GM18526 (cell line): ENCODE results near the gene RXRG.

ENCODE experiments used
- POLR2A ChIP-seq: IDR thresholded peaks from 3 replicates; pipeline ENCODE4 v1.6.1; 2011; ENCODE audit not compliant: insufficient read length; ENCODE audit errors: extremely low read depth

RXRG gene

DNA sequence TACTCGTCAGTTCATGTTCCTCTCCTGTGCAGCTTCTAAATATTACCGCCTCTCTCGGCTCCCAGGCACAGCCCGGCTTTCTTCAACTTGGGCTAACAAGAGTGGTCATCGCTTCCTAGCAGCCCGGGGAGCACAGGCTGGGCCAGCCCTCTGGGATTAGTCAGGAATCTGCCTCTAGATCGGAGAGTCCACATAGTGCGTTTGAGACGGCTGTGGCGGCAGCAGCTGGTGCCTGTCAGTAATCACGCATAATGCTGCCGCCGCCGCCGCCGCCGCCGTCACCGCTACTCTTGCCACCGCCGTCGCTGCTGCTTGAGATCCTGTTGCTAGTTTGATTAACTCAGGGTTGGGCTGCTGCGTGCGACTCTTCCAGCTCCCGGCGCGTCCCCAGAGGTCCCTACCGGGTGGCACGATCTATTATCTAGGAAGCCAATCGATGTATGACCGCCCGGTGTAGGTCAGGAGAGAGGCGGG, at the start of gene RXRG:
Gene RXRG (minus strand): TSS at position 230 of the 474 bp plus-strand sequence. CDS start 233 bp downstream, outside the sequence.
- TF ChIP-seq POLR2A, result no peak

DNA sequence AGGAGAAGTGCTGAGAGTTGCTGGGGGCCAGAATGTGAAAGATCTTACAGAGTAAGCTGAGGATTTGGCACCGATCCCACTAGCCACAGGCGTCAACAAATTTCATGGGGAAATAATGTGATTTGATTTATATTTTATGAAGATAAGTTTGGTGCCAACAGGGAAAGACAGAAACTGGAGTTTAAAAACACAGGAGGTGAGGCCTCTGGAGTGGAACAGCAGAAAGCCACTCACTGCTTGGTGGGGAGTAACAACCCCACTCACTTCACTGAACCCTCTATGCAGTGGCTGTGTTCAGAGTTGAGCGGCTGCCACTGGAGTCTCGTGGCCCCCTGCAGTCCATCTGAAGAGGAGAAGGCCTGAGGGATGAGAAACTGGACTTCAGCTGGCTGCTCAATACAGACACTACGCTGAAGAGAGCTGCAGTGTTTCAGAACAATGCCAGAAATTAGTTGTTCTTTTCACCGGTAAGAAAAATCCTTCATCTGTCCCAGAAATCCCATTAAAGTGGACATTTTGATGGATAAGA, 48.0 kb upstream of the RXRG start:
- TF ChIP-seq POLR2A, result no peak

DNA sequence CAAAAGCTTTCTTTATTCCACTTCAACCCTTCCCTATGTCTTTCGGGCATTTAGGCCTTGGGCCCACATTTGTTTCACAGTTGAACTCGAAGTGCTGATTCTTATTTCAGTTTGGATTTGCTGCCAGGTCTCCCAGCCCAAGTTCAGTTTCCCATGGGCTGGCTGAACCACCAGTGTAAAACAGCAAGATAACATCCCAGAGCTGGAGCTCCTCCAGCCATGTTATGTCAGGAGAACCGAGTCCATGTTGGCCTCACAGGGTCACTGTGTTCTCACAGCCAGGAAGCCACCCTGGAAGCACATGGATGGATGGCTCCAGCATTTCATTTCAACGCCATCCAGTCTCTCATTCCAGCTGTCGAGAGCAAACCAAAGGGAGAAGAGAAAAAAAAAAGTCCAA, 45.2 kb upstream of the RXRG start:
- no peak for TF ChIP-seq POLR2A

DNA sequence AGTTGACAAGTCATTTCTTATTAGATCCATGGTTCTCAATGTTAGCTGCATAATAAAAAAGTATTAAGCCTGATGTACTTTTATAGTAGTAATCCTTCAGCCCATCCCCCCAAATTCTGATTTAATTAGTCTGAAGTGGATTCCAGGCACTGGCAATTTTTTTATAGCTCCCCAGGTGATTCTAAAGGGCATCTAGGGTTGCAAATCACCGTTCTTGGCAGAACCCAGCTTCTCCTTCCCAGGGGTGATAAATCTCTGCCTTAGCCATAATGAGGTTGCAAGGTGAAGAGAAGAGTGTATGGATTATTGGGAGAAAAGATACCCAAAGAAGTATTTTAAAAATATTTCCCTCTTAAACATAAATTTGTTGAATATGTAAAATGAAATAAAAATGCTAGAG, 43.0 kb upstream of the RXRG start:
- TF ChIP-seq POLR2A, result no peak

DNA sequence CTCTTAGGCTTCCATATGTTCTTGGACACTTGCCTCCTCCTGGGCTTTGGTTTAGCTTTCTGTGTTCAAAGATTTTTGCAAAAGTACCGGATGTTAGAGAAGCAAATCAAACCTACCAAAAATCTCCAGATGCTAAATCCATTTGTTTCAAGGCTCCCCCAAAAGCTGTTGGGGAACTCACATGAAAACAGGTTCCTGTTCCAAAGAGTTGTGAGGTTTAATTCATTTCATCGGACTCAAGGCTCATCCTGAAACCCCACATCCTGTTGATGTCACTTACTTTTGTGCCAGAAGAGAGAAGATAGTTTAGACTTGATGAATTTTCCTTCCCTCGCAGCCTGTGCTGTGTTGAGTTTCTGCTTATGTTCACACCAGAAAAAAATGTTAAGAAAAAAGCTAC, 41.7 kb upstream of the RXRG start:
- TF ChIP-seq POLR2A, result no peak

DNA sequence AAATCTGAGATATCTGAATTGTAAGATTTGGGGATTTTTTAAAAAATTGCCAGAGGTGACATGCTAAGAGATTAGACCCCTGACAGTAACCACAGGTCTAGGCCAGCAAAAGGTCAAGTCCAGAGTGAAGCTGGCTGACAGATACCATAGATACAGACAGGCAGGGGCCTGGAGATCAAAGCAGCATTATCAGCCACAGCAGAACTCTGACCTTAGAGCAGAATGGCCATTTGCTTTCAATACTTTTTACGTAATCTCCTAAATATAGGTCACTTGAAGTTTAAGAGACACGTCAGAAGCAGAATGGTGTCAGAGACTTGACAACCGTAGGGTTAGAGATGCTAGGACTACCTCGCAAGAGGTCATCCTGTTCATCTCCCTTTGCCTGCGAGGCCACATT, 40.8 kb upstream of the RXRG start:
- TF ChIP-seq POLR2A, result no peak

DNA sequence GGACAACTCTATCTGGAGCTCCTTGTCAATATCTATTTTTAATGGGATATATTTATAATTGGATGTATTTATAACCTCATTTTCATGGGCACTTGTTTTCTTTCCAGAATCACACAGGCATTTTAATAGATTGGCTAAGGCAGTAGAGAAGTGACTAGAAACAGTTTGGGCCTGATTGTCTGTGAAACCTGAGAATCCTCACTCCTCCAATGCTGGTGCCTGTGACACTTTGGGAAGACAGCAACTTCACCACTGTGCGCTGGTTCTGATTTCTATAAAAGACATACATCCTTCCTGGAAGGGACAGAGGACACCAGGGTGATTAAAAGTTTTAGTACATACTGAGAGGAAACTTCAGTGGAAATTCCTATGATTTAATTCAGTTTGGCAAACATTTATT, 39.6 kb upstream of the RXRG start:
- TF ChIP-seq POLR2A, result no peak

DNA sequence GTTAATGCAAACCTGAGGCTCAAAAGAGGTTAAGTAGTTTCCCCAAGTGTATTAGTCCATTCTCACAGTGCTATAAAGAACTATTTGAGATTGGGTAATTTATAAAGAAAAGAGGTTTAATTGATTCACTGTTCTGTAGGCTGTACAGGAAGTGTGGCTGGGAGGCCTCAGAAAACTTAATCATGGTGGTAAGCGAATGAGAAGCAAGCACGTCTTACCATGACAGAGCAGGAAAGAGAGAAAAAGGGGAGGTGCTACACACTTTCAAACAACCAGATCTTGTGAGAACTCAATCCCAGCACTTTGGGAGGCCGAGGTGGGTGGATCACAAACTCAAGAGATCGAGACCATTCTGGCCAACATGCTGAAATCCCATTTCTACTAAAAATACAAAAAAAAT, 38.5 kb upstream of the RXRG start:
- TF ChIP-seq POLR2A, result no peak

DNA sequence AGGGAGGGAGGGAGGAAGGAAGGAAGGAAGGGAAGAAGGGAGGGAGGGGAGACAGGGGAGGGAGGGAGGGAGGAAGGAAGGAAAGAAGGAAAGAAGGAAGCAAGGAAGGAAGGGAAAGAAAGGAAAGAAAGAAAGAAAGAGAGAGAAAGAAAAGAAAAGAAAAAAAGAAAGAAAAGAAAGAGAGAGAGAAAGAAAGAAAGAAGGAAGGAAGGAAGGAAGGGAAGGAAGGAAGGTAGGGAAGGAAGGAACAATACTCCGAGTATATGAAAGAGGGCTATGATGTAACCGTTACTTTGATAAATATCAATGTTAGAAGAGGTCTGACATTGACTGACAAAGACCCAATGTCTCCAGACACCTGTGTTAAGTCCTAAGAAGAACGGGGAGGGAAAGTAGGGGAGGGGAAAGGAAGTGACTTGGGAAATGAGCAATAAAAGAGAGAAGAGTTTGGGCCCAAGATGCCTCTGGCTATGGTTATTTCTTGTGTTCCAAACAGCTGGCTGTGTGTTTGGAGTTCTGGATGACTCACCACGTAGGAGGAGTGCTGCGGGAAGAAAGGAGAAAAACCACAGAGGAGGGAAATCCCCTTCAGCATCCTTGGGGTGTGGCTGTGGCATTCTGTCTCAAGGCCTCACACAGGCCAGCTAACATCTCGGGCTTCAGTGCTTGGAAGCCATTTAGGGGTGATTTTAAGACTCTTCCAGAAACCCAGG, 37.0 kb upstream of the RXRG start:
- TF ChIP-seq POLR2A, result no peak

DNA sequence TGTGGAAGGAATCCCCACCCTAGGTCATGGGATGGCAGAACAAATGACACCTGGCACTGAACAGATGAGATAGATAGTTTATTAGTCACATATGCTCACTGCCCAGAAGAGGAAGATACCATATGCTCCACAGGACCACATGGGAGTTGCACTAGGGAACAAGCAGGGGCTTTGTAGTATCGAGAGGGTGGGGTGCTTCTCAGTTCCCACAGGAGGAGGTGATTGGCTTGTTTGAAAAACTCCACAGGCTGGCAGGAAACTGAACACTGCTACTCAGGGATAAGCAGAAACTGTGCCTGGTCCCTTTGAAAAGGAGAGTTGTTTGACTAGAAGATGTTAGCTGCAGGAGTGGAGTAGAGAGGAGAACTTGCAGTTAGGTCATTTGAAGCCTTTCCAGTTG, 31.9 kb upstream of the RXRG start:
- TF ChIP-seq POLR2A, result no peak

DNA sequence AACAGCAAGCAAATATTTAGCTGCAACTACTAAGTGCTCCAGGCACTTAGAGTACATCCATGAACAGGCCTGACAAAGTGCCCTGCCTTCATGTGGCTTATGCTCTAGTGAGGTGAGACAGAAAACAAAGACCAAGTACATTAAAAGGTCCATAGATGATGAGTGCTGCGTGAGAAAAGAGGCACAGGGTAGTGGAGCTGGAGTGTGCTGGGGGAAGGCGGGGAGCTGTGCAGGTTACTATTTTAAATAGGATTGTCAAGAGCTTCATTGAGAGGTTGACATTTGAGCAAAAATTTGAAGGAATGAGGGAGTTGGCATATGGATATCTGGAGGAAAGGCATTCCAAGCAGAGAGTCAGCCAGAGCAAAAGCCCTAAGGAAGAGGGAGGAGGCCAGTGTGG, 29.3 kb upstream of the RXRG start:
- no peak for TF ChIP-seq POLR2A

DNA sequence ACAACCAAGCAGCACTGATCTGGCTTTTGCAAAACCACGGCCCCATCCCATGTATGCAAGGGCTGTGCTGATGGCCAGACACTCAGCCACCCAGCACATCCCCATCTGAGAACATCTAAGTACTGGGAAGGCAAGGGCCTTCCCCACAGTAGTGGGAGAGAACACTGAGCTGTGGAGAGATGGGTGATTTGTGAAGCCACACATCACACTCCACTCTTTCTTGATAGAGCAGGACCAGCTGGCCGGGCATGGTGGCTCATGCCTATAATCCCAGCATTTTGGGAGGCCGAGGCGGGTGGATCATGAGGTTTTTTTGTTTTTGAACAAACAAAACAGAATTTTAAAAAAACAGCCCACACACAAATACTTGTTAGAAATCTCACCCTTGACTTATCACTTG, 28.2 kb upstream of the RXRG start:
- no peak for TF ChIP-seq POLR2A

DNA sequence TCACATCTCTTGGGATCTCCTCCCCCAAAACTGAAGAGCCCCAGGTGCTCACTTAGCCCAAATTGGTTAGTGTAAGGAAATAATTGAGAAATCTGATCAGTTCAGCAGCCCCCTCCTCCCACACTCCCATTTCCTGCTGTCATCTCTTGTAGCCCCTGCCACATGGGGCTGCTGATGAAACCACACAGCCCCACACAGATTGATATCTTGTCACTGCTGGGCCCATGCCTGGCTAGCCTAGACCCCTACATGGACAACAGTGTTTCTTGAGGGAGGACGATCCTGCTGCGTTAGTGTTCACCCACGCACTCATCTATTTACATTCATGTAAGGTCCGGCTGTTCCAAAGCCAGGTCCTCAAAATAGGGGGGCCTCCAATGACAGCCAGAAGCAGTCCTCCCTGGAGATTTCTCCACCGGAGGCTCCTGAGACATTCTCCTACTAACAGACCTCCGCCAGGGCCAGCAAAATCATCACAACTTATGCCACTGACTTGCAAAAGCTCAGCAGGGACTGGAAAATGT, 23.9 kb upstream of the RXRG start:
- TF ChIP-seq POLR2A, result no peak

DNA sequence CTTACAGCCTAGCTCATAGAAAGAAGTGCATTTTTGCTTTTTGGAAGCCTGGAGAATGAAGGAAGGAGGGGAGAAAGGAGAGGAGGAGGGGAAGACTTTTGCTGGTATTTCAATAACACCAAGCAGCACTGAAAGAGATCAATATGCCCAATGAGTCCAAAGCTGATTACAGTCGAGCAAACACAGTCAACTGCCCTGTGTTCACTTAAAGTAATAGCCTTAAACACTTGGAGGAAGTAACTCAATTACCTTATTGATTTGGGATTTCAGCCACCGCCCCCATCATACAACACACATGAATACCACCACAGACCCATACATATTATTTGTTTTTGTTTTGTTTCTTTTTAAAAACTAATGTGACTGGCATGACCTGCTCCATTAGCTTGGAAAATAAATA, 23.3 kb upstream of the RXRG start:
- TF ChIP-seq POLR2A, result no peak

DNA sequence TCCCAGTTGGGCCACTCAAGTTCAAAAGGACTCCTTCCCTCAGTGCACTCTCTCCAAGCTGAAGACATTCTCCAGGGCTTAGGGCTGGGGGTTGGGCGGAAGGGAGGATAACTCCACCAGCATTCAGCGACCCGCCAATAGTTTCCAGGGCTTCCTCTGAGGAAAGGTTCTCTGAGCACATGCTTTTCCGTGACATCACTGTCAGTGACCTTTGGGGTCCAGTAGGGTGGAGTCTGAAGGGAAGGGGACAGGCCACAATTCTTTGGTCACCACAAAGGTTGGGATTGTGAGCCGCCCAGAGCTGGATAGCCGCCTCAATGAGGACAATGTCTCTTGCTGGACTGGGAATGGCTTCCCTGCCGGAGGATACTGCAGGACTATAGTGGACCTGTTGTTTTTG, 22.8 kb upstream of the RXRG start:
- no peak for TF ChIP-seq POLR2A

DNA sequence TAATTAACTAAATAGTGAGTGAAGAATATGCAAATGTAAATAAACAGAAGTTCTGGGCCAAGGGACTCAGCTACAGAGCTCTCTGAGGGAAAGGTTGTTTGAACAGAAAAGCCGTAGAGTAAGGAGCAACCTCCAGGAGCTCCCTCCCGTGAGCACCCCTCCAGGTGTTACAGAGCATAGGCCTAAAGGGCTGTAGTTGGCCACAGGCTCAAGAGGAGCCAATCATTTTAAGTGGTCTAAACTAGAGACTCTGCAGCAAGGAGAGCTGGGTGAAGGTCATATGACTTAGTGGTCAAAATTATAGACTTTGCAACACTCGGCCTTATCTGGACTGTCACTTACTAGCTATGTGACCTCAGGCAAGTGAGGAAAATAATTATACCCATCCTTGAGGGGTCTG, 19.1 kb upstream of the RXRG start:
- TF ChIP-seq POLR2A, result no peak

DNA sequence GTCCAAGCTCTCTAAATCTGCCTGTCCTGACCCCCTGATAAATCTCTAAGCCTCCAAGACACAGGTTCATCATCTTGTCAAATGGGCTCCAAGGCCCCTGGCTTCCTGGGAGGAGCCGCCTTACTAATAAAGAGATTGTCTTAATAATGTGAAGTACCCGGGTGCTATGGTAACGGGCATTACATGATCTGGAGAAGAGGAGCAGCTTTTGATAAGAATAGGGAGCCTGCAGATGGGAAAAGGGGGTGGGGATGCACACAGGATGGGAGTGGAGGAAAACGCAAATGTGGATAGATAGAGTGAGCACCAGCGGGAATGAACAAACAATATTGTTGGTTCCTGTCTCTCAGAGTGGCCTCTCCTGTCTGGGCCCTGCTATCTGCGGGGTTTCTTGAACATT, 11.9 kb upstream of the RXRG start:
- TF ChIP-seq POLR2A, result no peak

DNA sequence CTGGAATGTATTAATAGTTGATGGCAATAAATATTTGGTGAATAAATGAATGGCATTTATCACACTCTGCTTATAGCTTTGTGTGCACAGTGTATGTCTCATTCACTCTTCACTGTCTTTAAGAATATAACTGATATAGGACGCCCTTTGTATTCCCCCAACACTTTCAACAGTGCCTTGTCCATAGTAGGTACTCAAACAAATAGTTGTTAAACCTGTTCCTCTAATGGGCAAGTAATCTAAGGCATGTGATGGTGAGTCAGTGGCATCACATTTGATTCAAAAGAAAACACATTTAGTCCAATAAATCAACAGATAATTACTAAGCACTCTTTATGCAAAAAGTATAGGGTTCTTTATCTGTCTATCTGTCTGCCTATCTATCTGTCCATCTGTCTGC, 11.2 kb upstream of the RXRG start:
- TF ChIP-seq POLR2A, result no peak

DNA sequence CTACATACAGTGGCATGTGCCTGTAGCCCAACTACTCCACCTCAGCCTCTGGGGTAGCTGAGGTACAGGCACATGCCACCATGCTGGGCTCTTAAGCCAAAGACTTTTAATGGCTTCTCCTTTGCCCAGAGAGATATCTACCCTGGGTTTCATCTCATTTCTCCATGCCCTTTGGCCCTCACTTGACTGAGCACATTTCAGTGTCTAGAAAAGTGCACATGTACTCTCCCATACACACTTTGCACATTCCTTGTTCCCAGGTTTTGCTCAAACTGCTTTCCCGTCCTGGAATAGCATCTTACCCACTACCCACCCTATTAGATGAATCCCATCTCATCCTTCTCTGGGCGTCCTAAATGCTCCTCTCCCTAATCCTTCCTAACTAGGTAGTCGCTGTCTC, 10.2 kb upstream of the RXRG start:
- TF ChIP-seq POLR2A, result no peak
